ENCODE results near the gene PSMB2.

Gene PSMB2

DNA sequence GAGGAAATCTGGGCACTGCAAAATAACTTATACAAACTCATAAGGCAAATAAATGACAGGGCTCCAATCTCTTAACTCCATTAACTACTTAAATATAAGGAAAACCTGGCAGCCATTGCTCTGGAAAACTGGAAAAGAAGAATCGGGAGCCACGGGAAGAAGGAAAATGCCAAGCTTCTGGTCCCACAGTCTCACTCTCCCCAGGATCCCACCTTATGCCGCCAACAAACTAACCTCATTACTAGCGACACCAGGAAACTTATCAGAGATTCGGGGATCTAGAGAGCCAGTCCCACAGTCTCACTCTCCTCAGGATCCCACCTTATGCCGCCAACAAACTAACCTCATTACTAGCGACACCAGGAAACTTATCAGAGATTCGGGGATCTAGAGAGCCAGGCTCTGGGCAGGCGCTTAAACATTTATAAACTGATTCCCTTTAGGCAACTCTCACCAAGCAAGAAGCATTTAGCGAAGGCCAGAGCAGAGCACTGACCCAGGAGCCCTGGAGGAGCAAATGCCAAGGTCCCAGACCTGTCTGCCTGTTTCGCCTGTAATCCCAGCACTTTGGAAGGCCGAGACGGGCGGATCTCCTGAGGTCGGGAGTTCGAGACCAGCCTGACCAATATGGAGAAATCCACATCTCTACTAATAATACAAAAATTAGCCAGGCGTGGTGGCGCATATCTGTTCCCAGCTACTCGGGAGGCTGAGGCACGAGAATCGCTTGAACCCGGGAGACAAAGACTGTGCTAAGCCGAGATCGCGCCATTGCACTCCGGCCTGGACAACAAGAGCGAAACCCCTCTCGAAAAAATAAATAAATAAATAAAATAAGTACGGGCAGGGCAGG, 720 bp downstream of the PSMB2 start:
- DNase-seq = no peak

DNA sequence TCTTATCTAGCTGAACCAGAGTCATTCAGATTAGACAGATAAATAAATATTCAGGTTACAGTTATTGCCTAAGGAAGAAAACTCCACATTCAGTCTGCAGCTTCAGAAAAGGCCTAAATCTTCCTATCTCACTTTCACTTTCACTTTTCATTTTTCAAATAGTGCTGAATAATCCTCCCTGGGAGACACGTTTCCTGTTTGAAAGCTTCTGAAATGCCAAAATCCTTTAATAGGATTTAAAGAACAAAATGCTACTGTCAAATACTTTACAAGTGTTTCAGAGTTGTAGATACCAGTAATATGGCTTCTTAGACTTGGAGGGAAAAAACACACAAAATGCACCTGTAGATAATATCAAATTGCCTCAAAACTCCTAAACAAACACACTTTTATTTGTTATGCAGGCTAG, 3.9 kb downstream of the PSMB2 start:
- DNase-seq = no peak

DNA sequence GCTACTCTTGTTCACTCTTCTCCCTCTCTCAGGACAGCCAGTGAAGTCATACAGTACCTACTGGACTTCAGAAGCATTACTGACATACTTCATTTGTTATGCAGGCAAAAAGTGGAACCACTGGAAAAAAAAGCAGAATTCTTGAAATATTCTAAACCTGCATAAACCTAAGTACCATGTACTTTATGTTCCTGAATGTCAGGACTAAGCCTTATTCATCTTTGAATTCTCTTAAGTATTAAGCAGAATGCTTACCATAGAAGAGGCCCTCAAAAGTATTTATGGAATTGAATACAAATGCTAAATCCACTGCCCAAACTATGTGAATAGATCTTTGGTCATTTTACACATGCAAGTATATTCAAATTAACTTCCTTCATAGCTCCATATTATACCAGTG, 7.8 kb downstream of the PSMB2 start:
- no peak for DNase-seq

DNA sequence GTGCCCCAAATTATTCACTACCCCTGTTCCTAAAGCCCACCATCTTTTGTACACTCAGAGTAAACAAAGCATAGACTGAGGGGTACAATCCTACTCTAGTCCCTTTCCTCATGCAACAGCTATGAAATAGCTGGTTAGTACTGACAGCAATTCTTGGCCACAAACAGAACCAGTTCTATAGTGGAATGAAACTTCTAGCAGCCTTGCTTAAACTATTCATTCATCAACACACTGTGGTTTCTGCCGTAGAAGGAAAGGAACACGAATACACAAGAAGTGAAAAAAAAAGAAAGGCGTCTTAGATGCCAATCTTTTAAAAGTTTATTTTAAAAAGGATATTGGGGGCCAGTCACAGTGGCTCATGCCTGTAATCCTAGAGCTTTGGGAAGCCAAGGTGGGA, 9.9 kb downstream of the PSMB2 start:
- no peak for DNase-seq

DNA sequence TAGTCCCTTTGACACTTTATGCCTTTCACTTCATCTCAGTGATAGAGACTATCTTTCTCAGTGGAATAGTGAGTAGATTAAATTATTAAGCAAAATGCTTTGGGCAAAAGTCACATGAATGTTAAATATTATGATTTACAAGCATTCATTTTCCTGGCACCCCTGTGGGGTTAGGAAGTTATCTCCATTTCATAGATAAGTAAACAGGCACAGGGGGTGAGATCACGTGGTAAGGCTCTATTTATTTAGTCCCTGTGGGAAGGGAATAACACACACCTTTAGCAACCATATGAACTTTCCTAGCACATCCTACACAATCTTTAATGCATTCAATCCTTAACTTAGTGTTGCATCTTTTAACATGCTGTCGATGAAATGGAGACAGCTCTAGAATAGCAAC, 12.3 kb downstream of the PSMB2 start:
- DNase-seq = no peak

DNA sequence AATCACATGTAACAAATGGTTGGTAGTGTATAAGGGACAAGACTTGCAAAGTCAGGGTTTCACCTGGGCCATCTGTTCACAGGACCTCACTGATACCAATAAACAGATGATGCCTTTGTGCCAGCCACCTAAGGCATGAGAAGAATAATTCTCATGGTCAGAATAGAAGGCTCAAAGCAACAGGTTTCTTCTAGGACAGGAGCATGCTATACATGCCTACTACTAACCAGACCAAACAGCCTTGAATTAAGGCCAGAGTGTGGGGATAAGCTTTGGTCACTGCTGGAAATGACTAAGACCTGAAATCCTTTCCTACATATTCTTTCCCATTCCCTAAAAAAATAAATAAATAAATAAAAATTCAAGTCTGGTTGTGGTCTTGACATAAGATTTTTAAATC, 17.5 kb downstream of the PSMB2 start:
- no peak for DNase-seq

DNA sequence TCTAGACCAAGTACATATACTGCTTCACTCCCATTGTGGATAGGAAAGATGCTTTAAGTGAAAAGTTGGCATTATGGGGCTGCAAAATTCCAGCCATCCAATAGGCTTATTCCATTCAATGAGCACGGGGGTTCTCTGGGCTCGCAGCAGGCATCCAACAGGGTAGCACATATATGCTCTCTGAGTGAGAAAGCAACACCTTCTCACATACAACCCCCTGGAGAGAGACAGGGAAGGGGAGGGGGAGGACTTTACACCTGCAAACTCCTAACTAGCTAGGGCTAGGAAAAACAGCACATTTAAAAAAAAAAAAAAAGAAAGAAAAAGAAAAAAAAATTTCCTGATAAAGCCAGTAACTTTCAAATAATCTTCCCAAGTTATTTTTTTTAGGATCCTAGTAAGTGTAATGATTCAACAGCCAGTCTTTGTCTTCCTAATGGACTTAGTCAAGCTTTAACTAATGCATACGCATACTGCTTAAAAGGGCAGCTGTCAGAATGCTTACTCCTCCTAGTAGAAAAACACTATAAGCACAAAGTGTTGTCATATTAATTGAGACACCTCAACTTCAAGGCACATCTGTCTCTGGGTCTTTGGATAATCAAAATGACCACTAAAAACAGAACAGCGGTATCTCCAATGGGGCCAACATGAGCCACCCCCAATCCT, 18.7 kb downstream of the PSMB2 start:
- DNase-seq = no peak

DNA sequence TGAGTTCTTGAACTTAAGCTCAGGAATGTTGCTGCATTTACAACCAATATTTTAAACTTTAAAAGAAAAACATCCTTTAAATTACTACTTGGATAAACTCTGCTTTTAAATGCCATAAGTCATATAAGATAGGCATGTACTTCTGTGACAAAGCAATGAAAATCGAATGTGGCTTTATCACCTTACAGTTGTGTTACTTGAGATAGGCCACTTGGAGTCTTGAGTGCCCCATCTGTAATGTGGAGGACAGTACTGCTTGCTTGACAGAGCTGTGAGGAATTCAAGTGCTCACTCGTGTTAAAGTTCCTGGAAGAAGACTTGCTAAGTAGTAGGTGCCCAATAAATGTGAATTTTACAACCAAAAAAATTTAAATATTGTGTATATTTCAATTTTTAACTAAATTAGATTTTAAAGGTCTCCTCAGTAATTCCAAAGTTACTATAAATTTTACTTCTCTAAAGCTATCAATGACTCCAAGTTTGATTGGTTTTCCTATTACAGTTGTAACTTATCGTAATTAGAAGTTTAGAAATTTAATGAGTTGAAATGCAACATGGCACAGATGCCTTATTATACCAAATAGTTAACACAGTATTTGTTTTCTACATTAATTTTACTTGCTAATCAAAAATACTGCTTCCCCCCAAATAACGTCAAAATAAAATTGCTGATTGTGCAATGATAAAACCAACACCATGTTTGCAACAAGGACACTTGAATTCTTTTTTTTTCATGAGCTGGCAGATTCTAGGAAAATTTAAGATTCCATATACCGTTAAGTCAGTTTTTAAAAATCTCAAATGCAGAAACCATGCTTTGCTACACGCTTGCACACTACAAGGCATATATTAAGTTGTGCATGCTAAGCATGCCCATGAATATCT, 21.8 kb downstream of the PSMB2 start:
- no peak for DNase-seq

DNA sequence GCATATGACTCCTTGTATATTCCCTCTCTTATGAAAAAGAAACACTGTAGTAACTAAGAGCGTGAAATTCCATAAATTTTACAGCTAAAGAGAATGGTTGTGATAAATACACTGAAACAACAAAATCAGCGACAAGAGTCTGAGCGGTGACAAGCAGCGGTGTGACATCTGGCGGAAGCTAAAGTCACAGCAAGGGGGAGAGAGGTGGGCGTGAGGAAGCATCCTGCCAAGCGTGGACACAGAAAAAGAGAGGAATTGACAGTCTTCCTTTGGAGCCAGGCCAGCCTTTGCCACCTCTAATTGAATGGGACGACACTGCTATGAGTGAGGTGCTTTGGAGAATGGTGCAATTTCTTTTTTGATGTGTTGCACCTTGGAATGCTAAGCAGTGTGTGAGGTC, 25.9 kb downstream of the PSMB2 start:
- DNase-seq = no peak

DNA sequence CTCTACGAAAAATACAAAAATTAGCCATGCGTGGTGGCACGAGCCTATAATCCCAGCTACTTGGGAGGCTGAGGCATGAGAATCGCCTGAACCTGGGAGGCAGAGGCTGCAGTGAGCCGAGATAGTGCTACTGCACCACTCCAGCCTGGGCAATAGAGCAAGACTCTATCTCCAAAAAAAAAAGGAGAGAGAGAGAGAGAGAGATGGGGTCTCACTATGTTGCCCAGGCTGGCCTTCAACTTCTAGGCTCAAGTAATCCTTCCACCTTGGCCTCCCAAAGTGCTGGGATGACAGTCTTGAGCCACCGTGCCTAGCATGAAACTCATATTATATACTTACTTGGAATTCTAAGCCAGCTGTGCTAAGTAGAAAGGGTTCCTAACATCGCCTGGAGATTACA, 29.7 kb downstream of the PSMB2 start:
- DNase-seq = no peak

DNA sequence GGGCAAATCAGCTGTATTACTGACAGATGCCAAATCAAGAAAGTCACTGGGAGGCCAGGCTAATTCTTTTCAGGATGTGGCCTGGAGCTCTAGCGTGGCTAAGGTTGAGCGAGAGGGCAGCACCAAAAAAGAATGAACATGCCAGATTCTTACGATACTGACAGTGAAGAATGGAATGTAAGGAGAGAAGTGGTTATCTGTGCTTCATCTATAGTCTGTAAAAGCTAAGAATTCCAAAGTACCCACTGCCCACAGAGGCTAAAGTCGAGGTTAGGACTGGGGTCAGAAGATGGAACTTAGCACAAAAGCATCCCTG, 35.5 kb downstream of the PSMB2 start:
- DNase-seq = no peak

DNA sequence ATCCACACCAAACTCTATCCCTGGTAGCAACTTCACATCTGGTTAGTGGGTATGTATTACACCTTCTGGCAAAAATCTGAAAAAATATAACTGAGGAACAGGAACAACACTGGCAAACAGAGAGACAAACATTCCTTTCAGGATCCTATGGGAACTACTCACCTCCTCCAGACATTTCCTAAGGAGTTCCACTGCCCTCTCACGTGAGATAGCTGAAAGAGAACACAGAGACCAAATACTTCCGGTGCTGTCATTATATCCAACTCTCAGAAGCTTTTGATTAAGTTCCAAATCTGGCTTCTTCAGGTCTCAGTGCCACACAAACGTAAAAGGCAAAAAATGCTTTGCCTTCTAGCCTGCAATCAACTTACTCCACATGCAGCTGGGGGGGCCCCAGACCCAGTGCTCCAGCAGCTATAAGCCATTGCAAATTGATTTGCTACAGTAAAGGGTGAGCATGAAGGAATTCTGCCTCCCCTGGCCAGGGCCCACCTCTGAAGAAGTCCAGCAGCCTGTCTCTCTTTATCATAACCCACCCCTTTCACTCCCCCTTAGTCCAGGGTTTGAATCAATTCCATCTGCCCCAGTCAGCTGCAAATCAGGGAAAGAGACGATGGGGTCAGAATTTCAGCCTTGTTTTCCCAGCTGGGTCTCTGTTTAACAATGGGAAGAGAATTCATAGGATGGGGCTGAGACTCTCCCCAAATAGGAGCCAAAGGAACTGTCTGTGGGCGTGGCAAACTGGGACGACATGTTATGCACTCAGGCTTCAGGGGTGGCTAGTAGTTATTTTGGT, 36.1 kb downstream of the PSMB2 start:
- no peak for DNase-seq

DNA sequence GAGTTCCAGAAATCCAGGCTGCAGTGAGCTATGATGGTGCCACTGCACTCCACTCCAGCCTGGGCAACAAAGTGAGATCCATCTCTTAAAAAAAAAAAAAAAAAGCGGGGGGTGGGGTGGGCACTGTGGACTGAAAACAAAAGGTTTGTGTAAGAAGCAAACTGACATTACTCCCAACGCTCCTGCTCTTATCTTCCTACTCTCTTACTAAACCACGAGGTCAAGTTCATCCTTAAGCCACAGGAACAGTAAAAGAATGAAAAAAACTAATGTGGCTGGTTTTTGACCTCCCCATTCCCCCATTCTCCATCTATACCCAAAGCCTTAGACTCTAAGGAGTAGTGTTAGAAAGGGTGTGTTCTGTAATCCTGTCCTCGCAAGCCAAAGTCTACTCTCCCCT, 37.4 kb downstream of the PSMB2 start:
- no peak for DNase-seq

DNA sequence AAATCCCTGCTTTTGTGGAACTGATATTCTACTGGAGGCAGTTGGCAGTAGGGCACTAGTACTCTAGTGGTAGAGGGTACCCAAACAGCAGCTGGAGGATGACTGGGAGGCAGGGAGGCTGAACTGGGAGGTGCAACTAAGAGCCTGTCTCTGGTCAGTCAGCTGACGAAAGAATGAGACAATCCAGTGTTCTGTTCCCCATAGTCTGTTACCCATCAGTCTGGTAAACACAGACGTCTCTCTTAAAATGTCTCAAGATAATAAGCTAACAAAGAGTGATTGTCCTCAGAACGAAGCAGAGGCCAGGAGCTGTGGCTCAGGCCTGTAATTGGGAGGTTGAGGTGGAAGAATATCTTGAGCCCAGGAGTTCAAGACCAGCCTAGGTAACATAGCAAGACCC, 37.9 kb downstream of the PSMB2 start:
- no peak for DNase-seq

DNA sequence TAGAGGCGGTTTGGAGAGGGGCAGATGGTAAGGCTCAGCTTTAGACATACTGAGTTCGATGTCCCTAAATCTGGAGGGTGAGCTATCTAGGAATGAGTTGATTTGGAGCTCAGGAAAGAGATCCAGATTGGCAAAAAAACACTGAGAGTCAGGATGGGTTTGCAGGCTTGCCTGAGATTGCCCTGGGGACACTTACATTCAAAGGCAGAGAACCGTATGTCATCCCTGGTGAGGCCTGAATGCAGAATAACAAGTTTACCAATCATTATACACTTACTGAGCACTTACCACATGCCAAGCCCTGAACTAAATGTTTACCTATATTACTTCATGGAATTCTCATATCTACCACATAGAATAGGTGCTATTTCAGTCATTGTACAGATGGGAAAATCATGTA, 40.7 kb downstream of the PSMB2 start:
- DNase-seq = no peak

DNA sequence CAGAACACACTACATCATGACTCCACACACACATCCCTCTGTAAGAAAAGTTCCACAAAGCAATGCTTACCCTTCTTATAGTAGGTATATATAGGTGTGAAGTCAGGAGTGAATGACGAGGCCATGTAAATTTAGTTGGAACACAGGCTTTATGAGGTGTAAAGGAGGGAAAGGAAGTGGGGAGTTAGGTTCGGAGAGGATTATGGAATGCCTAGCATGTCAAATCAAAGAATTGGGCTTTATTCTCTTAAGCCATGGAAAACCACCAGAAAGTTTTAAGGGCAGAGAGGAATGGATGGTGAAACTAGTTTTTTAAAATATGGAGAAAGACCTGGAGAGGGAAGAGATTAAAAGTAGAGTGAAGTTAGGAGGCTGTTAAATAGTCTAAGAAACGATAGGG, 41.9 kb downstream of the PSMB2 start:
- no peak for DNase-seq

DNA sequence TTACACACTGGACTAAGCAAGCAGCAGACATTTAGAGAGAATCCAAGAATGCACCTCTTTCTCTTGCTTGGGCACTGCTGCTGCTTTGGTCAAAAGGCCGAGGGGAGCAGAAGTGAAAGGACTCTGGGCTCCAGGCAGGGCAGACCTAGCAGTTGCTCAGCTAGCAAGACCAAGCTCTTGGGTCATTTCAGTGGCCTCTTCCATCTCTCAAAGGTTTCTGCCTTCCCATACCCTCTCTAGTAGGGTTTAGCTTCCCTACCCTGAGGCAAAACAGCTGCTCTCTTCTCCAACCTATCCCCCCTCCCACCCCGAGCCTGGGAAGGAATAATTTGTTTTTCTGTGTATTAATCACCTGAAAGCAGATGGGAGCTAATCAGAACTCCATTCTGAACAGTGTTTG, 42.4 kb downstream of the PSMB2 start:
- DNase-seq = no peak

DNA sequence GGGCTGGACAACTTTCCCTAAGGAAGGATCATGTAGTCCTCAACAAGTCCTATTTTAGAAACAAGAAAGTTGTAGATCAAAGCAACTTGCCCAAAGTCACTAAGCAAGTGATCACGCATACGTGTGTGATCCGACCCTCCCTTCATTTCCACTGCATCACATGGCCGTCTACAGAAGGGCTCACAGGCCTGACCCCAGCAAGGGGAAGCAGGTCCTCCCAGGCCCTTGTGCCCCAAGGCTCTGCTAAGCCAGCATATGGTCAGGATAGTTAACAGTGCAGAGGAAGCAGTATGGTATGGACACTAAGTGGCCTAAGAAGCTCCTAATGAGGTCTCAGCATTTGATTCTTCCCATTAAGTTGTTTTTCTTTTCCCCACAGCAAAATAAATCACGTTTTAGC, 43.5 kb downstream of the PSMB2 start:
- no peak for DNase-seq

DNA sequence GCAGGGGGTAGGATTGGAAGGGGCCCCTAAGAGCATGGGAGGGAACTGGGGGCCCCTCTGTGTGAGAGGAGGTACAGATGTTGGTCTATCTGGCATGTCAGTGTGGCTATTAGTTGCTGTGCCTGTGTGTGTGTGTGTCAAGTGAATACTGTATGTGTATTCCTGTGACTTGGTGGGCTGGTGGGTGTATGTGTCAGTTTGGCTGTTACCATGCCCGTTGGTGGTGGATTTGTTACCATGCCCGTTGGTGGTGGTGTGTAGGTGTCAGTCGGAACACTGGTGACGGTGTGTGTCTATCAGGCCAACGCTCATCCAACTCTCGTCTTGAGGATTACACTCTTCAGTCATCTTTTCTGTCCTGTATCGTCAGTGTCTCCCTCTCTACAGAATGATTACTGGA, 45.6 kb downstream of the PSMB2 start:
- DNase-seq = no peak

DNA sequence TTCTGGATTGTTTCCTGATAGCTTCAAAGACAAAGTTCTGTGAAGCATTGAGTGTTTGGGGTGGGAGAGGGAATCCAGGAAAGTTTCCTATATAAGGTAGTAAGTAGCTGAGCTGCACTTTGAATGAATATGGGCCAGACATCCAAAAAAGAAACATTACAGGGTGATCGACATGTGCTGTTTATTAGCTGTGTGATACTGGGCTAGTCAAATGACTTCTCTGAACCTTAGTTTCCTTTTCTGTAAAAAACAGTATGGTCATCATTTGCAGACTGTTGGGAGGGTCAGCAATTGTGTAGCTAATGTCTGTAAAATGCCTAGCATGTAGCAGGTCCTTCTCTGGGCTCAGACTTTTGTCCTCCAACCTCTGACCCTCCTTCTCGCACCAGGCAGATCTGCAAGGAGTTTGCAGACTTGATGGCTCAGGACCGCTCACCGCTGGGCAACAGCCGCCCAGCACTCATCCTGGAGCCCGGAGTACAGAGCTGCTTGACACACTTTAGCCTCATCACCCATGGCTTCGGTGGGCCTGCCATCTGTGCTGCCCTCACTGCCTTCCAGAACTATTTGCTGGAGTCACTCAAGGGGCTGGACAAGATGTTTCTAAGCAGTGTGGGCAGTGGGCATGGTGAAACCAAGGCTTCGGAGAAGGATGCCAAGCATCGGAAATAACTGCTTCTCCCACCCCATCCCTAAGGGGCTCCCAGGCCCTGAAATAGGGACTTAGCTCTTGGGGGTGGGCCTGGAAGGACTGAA, 47.1 kb downstream of the PSMB2 start:
- no peak for DNase-seq

DNA sequence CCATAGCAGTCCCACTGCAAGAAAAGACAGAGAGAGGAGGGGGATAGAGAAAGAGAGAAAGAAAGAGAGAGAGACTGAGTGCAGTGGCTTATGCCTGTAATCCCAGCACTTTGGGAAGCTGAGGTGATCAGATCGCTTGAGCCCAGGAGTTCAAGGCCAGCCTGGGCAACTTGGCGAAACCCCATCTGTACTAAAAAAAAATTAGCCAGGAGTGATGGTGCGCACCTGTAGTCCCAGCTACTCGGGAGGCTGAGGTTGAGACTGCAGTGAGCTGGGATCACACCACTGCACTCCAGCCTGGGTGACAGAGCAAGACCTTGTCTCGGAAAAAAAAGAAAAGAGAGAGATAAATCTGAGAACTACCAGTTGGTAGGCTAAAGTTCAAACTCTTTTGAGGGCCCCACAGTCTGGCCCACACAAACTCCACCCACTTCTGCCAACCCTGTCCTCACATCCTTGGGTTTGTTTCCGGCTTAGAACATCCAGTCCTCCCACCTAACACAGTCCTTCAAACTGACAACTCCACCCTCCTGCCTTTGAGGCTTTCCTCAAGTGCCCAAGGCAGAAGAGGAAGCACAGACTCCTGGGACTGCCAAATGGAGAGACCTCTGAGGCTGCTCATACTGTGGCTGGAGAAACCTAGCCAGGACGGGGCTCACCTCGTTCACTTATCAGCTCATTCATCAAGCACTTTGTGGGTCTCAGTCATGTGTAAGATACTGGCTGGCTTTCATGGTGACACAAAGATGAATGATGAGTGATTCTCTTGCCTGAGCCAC, 48.1 kb downstream of the PSMB2 start:
- no peak for DNase-seq
